IMR-90 (cell line): Measurements from ENCODE around the gene PLXNA4. TPM values are rescaled to one million over a fixed set of nuclear protein-coding genes. Genes with fewer than 3 reads are reported as not detected.

Experiments
- ATAC-seq: fragments of 200-7000 bp; cut with Tn5 transposase; 2 replicates; pipeline ENCODE4 v1.9.1; 2020; ENCODE audit warnings: low read depth, mild to moderate bottlenecking, moderate library complexity
- BruUV-seq: library from RNA; stranded (reverse); fragments of 400-500 nt; replicated peaks from 2 replicates; lab custom pipeline; 2021; lab: Mats Ljungman, UMichigan
- CTCF ChIA-PET: fragments of 300-600 bp; formaldehyde crosslinking; extraction: SDS; loops from one replicate; lab custom pipeline; 2021; ENCODE audit warnings: antibody characterized with exemption; lab: Yijun Ruan, JAX
- POLR2A ChIA-PET: fragments of 300-600 bp; sonication (Branson Sonifier 250); formaldehyde crosslinking; loops from one replicate; lab custom pipeline; 2022; ENCODE audit warnings: antibody characterized with exemption; ENCODE audit not compliant: unreplicated experiment; lab: Charles Lee
- DNase-seq: peaks from one replicate; pipeline ENCODE4 v3.0.0; 2013
- H2AFZ ChIP-seq: replicated peaks from 2 replicates; pipeline ENCODE3; 2013; ENCODE audit warnings: low read length, mild to moderate bottlenecking; ENCODE audit not compliant: poor library complexity
- H2AK5ac ChIP-seq: 2 replicates; pipeline ENCODE4 v1.6.1; 2013; ENCODE audit warnings: low read depth, low read length, inconsistent platforms
- H2AK9ac ChIP-seq: replicated peaks from 2 replicates; pipeline ENCODE3; 2013; ENCODE audit warnings: mild to moderate bottlenecking, low read depth, low read length, moderate library complexity; ENCODE audit not compliant: poor library complexity
- H2BK120ac ChIP-seq: 2 replicates; pipeline ENCODE4 v1.6.1; 2013; ENCODE audit warnings: low read depth, low read length, inconsistent platforms
- H2BK15ac ChIP-seq: 3 replicates; pipeline ENCODE4 v1.6.1; 2013; ENCODE audit warnings: low read depth, low read length, inconsistent platforms
- H2BK20ac ChIP-seq: 2 replicates; pipeline ENCODE4 v1.6.1; 2013; ENCODE audit warnings: low read depth, mild to moderate bottlenecking, inconsistent platforms, low read length, moderate library complexity
- H2BK5ac ChIP-seq: 2 replicates; pipeline ENCODE4 v1.6.1; 2013; ENCODE audit warnings: mild to moderate bottlenecking, low read depth, low read length, inconsistent platforms; ENCODE audit not compliant: poor library complexity, severe bottlenecking
- H3K14ac ChIP-seq: replicated peaks from 2 replicates; pipeline ENCODE4 v1.6.1; 2013; ENCODE audit warnings: low read depth, low read length, inconsistent platforms
- H3K18ac ChIP-seq: 2 replicates; pipeline ENCODE4 v1.6.1; 2013; ENCODE audit warnings: low read depth, low read length, control low read depth
- H3K23ac ChIP-seq: 2 replicates; pipeline ENCODE4 v1.6.1; 2013; ENCODE audit warnings: low read depth, low read length, inconsistent platforms
- H3K27ac ChIP-seq: 2 replicates; pipeline ENCODE4 v1.5.1; 2013; ENCODE audit warnings: mild to moderate bottlenecking, control low read depth, low read length; ENCODE audit not compliant: insufficient read depth
- H3K27me3 ChIP-seq: 2 replicates; pipeline ENCODE4 v1.6.1; 2013; ENCODE audit warnings: low read length; ENCODE audit not compliant: control insufficient read depth, insufficient read depth
- H3K36me3 ChIP-seq: 2 replicates; pipeline ENCODE4 v1.6.1; 2013; ENCODE audit warnings: low read length, mixed read lengths; ENCODE audit not compliant: control insufficient read depth, insufficient read depth
- H3K4ac ChIP-seq: 2 replicates; pipeline ENCODE4 v1.6.1; 2013; ENCODE audit warnings: low read depth, low read length, inconsistent platforms
- H3K4me1 ChIP-seq: 2 replicates; pipeline ENCODE4 v1.6.1; 2013; ENCODE audit warnings: low read length, mixed read lengths; ENCODE audit not compliant: control insufficient read depth, insufficient read depth
- H3K4me2 ChIP-seq: 2 replicates; pipeline ENCODE4 v1.6.1; 2013; ENCODE audit warnings: low read depth, mild to moderate bottlenecking, control low read depth, low read length, moderate library complexity
- H3K4me3 ChIP-seq: 2 replicates; pipeline ENCODE4 v1.5.1; 2013; ENCODE audit warnings: low read depth, mild to moderate bottlenecking, control low read depth, low read length, moderate library complexity; ENCODE audit not compliant: insufficient read depth
- H3K56ac ChIP-seq: 2 replicates; pipeline ENCODE4 v1.6.1; 2013; ENCODE audit warnings: low read length, inconsistent platforms; ENCODE audit not compliant: insufficient read depth; ENCODE audit errors: extremely low read depth
- H3K79me1 ChIP-seq, 2 experiments: 2 replicates each; pipeline ENCODE4 v1.6.1; 2013; ENCODE audit warnings: low read length in 2 of 2, inconsistent platforms in 1 of 2, low read depth in 1 of 2
- H3K9ac ChIP-seq: 2 replicates; pipeline ENCODE4 v1.6.1; 2013; ENCODE audit warnings: low read depth, low read length, control low read depth
- H3K9me1 ChIP-seq: 2 replicates; pipeline ENCODE4 v1.6.1; 2013; ENCODE audit warnings: low read length, inconsistent platforms; ENCODE audit not compliant: insufficient read depth
- H3K9me3 ChIP-seq: 2 replicates; pipeline ENCODE4 v1.6.1; 2013; ENCODE audit warnings: low read length; ENCODE audit not compliant: control insufficient read depth, insufficient read depth
- H4K20me1 ChIP-seq: 2 replicates; pipeline ENCODE4 v1.6.1; 2013; ENCODE audit warnings: low read length, inconsistent platforms; ENCODE audit not compliant: insufficient read depth
- H4K5ac ChIP-seq: 2 replicates; pipeline ENCODE4 v1.6.1; 2013; ENCODE audit warnings: mild to moderate bottlenecking, low read depth, low read length, control low read depth
- H4K8ac ChIP-seq, 2 experiments: 2 replicates each; pipeline ENCODE4 v1.6.1; 2013; ENCODE audit warnings: low read depth in 2 of 2, low read length in 2 of 2, control low read depth in 1 of 2, inconsistent platforms in 1 of 2
- H4K91ac ChIP-seq: 2 replicates; pipeline ENCODE4 v1.6.1; 2013; ENCODE audit warnings: low read depth, low read length, inconsistent platforms; ENCODE audit not compliant: insufficient read depth
- FOS ChIP-seq: fragments of 150-350 bp; IDR thresholded peaks from 2 replicates; pipeline ENCODE4 v1.6.1; 2016; ENCODE audit warnings: low read depth, low read length
- WGBS, 2 experiments: methylation state at CpG; one replicate each; pipeline versions ENCODE4 v1.1.5 to v1.1.7; 2013; ENCODE audit warnings: missing lambda C conversion rate in 2 of 2; ENCODE audit not compliant: insufficient read length in 1 of 2; ENCODE audit errors: extremely low coverage in 2 of 2; 5-methylcytosine and 5-hydroxymethylcytosine counted together
- dilution Hi-C: fragments of 300-500 bp; cut with HindIII; formaldehyde crosslinking; loops from one replicate; pipeline ENCODE4 v1.14.3; 2018; ENCODE audit warnings: low sequenced_read_pairs; ENCODE audit not compliant: unreplicated experiment
- in situ Hi-C: fragments of 300-500 bp; cut with MboI; formaldehyde crosslinking; loops from 3 replicates; pipeline ENCODE4 v1.14.3; 2019; ENCODE audit warnings: low sequenced_read_pairs, inconsistent platforms, mixed read lengths
- intact Hi-C: fragments of 100-400 bp; cut with micrococcal nuclease; formaldehyde crosslinking; loops from 2 replicates; pipeline ENCODE4 v1.10.0; 2022
- polyA plus RNA-seq, 3 experiments: library from polyadenylated mRNA; depleted of rRNA; stranded (reverse); fragments of >200 nt; gene quantifications; 2 replicates each; pipeline ENCODE4 v1.2.3, GENCODE V29; 2012; ENCODE audit warnings: low replicate concordance in 1 of 3
- total RNA-seq: library from RNA; depleted of rRNA; stranded (reverse); fragments of >200 nt; gene quantifications from 2 replicates; pipeline ENCODE4 v1.2.3, GENCODE V29; 2012

Gene PLXNA4
- total and polyA plus RNA-seq, 2 of the 4 experiments (the other 2 are of a cell fraction) = under 0.01 TPM

DNA sequence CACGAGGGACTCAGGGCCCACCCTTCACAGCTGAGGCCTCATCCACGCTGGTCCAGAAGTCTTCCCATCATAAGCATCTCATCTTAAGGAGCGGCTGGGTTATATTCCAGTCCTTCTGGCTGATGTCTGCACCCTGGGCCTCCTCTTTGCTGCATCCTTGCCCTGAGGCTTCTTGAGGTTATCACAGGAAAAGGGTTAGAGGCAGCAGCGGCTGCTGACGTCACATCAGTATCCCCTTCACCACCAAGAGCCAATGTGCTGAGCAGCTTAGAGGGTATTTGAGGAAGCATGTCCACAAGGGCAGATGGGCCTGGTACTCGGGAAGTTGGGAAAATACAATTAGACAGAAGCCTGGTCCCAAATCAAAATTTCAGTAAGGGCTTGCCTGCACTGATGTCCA is 125.1 kb downstream of the PLXNA4 start:
- no peaks in the 10 kb centered on the region for H3K36me3 ChIP-seq
- H2AFZ ChIP-seq = no peak overlapping the region
- H2BK5ac ChIP-seq = no peak overlapping the region
- no peak for ATAC-seq
- no peak overlapping the region for H2BK15ac ChIP-seq
- no peak overlapping the region for H3K4ac ChIP-seq
- H3K18ac ChIP-seq = no peak overlapping the region
- no peak for TF ChIP-seq FOS
- H3K56ac ChIP-seq = no peak overlapping the region
- H3K9ac ChIP-seq = no peak overlapping the region
- CTCF ChIA-PET = no interaction called here
- H3K27ac ChIP-seq = no peak overlapping the region
- H3K4me3 ChIP-seq = no peak overlapping the region
- POLR2A ChIA-PET = no interaction called here
- H4K8ac ChIP-seq = no peak overlapping the region
- no peaks in the 10 kb centered on the region for H4K20me1 ChIP-seq
- 20% methylated on average over 1 of the region's 6 CpGs; no CpG with 5 or more reads in 1 of the 2 experiments for WGBS, 2 experiments
- H3K23ac ChIP-seq = no peak overlapping the region
- no peak overlapping the region for H3K14ac ChIP-seq
- dilution Hi-C loops (no loop called here), in situ Hi-C loops (no loop called here), intact Hi-C loops (no loop called here)
- no peak overlapping the region for H4K91ac ChIP-seq
- no peaks in the 10 kb centered on the region for H3K9me3 ChIP-seq
- H3K9me1 ChIP-seq = no peaks in the 10 kb centered on the region
- H3K27me3 ChIP-seq = no peaks in the 10 kb centered on the region
- H2BK120ac ChIP-seq = no peak overlapping the region
- no peaks in the 10 kb centered on the region for H3K4me1 ChIP-seq
- H3K79me1 ChIP-seq = no peaks in the 10 kb centered on the region
- H3K4me2 ChIP-seq = no peak overlapping the region
- H2AK5ac ChIP-seq = no peak overlapping the region
- H4K5ac ChIP-seq = no peak overlapping the region
- no TSS peak for BruUV-seq
- no peak overlapping the region for H2BK20ac ChIP-seq
- DNase-seq = no peak
- no peak overlapping the region for H2AK9ac ChIP-seq
